NT2/D1 (cell line): ENCODE data around the gene PRSS27.

ENCODE experiments used
- YY1 ChIP-seq: IDR thresholded peaks from 2 replicates; pipeline ENCODE4 v1.6.1; 2011; ENCODE audit not compliant: insufficient read length, insufficient read depth
- ZNF274 ChIP-seq: IDR thresholded peaks from 2 replicates; pipeline ENCODE4 v1.6.1; 2011; ENCODE audit warnings: mild to moderate bottlenecking, low read depth, low read length

- no peak for TF ChIP-seq YY1
- TF ChIP-seq ZNF274, result no peak
Observed at GRCh38 chr16:2768403-2769089, 48.5 kb upstream of the PRSS27 start.
